Progenitor cell of endocrine pancreas (in vitro differentiated cells): ENCODE results near the gene ADSS1. TPM values are rescaled to one million over a fixed set of nuclear protein-coding genes. Genes with fewer than 3 reads are reported as not detected.
A peak's percentile ranks its signal among the peaks of the same experiment; 100 is the strongest.

ENCODE experiments used
- DNase-seq: peaks from one replicate; pipeline ENCODE4 v3.0.0; 2021; ENCODE audit warnings: low spot score; ENCODE audit not compliant: unreplicated experiment
- H3K27ac Mint-ChIP-seq: 2 replicates; pipeline ENCODE4 v1.8.0; 2021; ENCODE audit warnings: mild to moderate bottlenecking, moderate library complexity, mixed read lengths
- H3K27me3 Mint-ChIP-seq: 2 replicates; pipeline ENCODE4 v1.8.0; 2021; ENCODE audit warnings: mixed read lengths
- H3K36me3 Mint-ChIP-seq: 2 replicates; pipeline ENCODE4 v1.8.0; 2022; ENCODE audit warnings: mixed read lengths; ENCODE audit not compliant: insufficient read depth
- H3K4me1 Mint-ChIP-seq: 2 replicates; pipeline ENCODE4 v1.8.0; 2021; ENCODE audit warnings: low read depth, mixed read lengths
- H3K4me3 Mint-ChIP-seq: 2 replicates; pipeline ENCODE4 v1.8.0; 2021; ENCODE audit warnings: low read depth, mild to moderate bottlenecking, moderate library complexity, mixed read lengths
- H3K9me3 Mint-ChIP-seq: 2 replicates; pipeline ENCODE4 v1.8.0; 2021; ENCODE audit warnings: low read depth, mixed read lengths
- CTCF ChIP-seq: fragments of 200-600 bp; sonication (generic); IDR thresholded peaks from one replicate; pipeline ENCODE4 v1.5.0; 2021; ENCODE audit warnings: antibody characterized with exemption, mild to moderate bottlenecking; ENCODE audit not compliant: unreplicated experiment
- total RNA-seq: library from RNA; stranded (reverse); gene quantifications from 2 replicates; pipeline ENCODE4 v1.2.1, GENCODE V29; 2021

Gene ADSS1
- total RNA-seq, 1 donor from 2014 or later, result 8.9 TPM

- H3K4me1 Mint-ChIP-seq, result peaks cover 36% of the 10 kb centered on the region
- no peak for TF ChIP-seq CTCF
- H3K36me3 Mint-ChIP-seq, result no peaks in the 10 kb centered on the region
- peak; percentile 55 for DNase-seq
- no peaks in the 10 kb centered on the region for H3K9me3 Mint-ChIP-seq
- H3K4me3 Mint-ChIP-seq, result peak overlapping the region; percentile 72
- H3K27me3 Mint-ChIP-seq, result no peaks in the 10 kb centered on the region
- peak overlapping the region; percentile 96 for H3K27ac Mint-ChIP-seq
Measured at GRCh38 chr14:104677512-104678332, 46.3 kb upstream of the ADSS1 start.

GRCh38 chr14:104678346-104678745, 45.7 kb upstream of the ADSS1 start:
- H3K4me1 Mint-ChIP-seq, result peaks cover 38% of the 10 kb centered on the region
- no peak for DNase-seq
- H3K27ac Mint-ChIP-seq, result peak overlapping the region; percentile 96
- H3K36me3 Mint-ChIP-seq, result no peaks in the 10 kb centered on the region
- no peaks in the 10 kb centered on the region for H3K9me3 Mint-ChIP-seq
- TF ChIP-seq CTCF, result no peak
- H3K27me3 Mint-ChIP-seq, result no peaks in the 10 kb centered on the region
- peak overlapping the region; percentile 72 for H3K4me3 Mint-ChIP-seq

GRCh38 chr14:104678901-104679705, 44.9 kb upstream of the ADSS1 start:
- Mint-ChIP-seq H3K27ac (peak overlapping the region; percentile 96), H3K9me3 (no peaks in the 10 kb centered on the region), H3K27me3 (peaks cover 4% of the 10 kb centered on the region), H3K4me1 (peaks cover 41% of the 10 kb centered on the region), H3K36me3 (no peaks in the 10 kb centered on the region), H3K4me3 (peak overlapping the region; percentile 72)
- no peak for TF ChIP-seq CTCF
- no peak for DNase-seq

- no peak for TF ChIP-seq CTCF
- DNase-seq, result no peak
- peak overlapping the region; percentile 87 for H3K27ac Mint-ChIP-seq
- H3K27me3 Mint-ChIP-seq, result peaks cover 4% of the 10 kb centered on the region
- H3K36me3 Mint-ChIP-seq, result no peaks in the 10 kb centered on the region
- peaks cover 41% of the 10 kb centered on the region for H3K4me1 Mint-ChIP-seq
- no peaks in the 10 kb centered on the region for H3K9me3 Mint-ChIP-seq
- peak overlapping the region; percentile 33 for H3K4me3 Mint-ChIP-seq
Measured at GRCh38 chr14:104680056-104680805, 43.8 kb upstream of the ADSS1 start.
